Sigmoid colon (tissue), 7 donors: Measurements from ENCODE around the gene NACAD. TPM values are rescaled to one million over a fixed set of nuclear protein-coding genes. Genes with fewer than 3 reads are reported as not detected.

Source experiments
- DNase-seq: peaks from one replicate; pipeline ENCODE4 v3.0.0-alpha.2; 2019
- H3K27ac ChIP-seq, 4 donors: fragments of 200-600 bp; sonication (generic); one replicate each; pipeline ENCODE4 v1.5.1; 2016 to 2019; ENCODE audit warnings: mild to moderate bottlenecking in 1 of 4
- H3K27me3 ChIP-seq, 3 donors: fragments of 200-600 bp; sonication (generic); one replicate each; pipeline ENCODE4 v1.5.1; 2019; ENCODE audit warnings: mild to moderate bottlenecking in 1 of 3
- H3K36me3 ChIP-seq, 4 donors: fragments of 200-600 bp; sonication (generic); one replicate each; pipeline ENCODE4 v1.5.1; 2016 to 2019
- H3K4me1 ChIP-seq, 4 donors: fragments of 200-600 bp; sonication (generic); one replicate each; pipeline ENCODE4 v1.5.1; 2017 to 2019
- H3K4me3 ChIP-seq, 4 donors: fragments of 200-600 bp; sonication (generic); one replicate each; pipeline ENCODE4 v1.5.1; 2017 to 2019; ENCODE audit warnings: mild to moderate bottlenecking in 2 of 4, moderate library complexity in 1 of 4
- H3K9me3 ChIP-seq, 4 donors: fragments of 200-600 bp in 3 of 4; sonication (generic) in 3 of 4; one replicate each; pipeline versions ENCODE4 v1.5.1 to v1.6.1; 2013 to 2019
- EP300 ChIP-seq, 4 donors: sonication (generic); formaldehyde crosslinking; IDR thresholded peaks; one replicate each; pipeline ENCODE4 v1.6.1; 2017; ENCODE audit warnings: antibody characterized with exemption in 4 of 4
- POLR2A ChIP-seq, 2 donors: fragments of 450-650 bp; IDR thresholded peaks; one replicate each; pipeline ENCODE4 v1.6.1; 2016; ENCODE audit warnings: antibody characterized with exemption in 2 of 2, mild to moderate bottlenecking in 2 of 2, moderate library complexity in 2 of 2
- POLR2AphosphoS5 ChIP-seq, 4 donors: sonication (generic); formaldehyde crosslinking; IDR thresholded peaks; one replicate each; pipeline ENCODE4 v1.6.1; 2017; ENCODE audit warnings: antibody characterized with exemption in 4 of 4
- WGBS, 2 donors: extraction: QIAGEN DNeasy Blood & Tissue Kit; methylation state at CpG; one replicate each; pipeline ENCODE4 v1.1.7; 2013; 5-methylcytosine and 5-hydroxymethylcytosine counted together
- intact Hi-C: fragments of 100-400 bp; cut with DNase I; formaldehyde crosslinking; loops from one replicate; pipeline ENCODE4 v1.15.1; 2023
- polyA plus RNA-seq, 3 donors: library from polyadenylated mRNA; stranded (reverse); fragments of 200-250 nt; gene quantifications; one replicate each; pipeline ENCODE4 v1.2.3, GENCODE V29; 2013
- total RNA-seq, 4 donors: library from RNA; depleted of rRNA; stranded (reverse); fragments of >200 nt; gene quantifications; one replicate each; pipeline ENCODE4 v1.1.0, GENCODE V29; 2016
- TF ChIP-seq, protein P1 (sequence below), 4 experiments: fragments of 450-650 bp in 3 of 4; fragments of 200-600 bp in 1 of 4; IDR thresholded peaks; one replicate each; pipeline ENCODE4 v1.5.1; 2016 to 2019; ENCODE audit warnings: antibody characterized with exemption in 4 of 4, mild to moderate bottlenecking in 3 of 4, moderate library complexity in 2 of 4
- donor health status: healthy with polysubstance abuse.
- donor health status: Bipolar disorder and iron deficiency.
- donor health status: healthy.

NACAD gene
- total and polyA plus RNA-seq, 7 donors: 0.23 to 8.9 (median 3.2) TPM

DNA sequence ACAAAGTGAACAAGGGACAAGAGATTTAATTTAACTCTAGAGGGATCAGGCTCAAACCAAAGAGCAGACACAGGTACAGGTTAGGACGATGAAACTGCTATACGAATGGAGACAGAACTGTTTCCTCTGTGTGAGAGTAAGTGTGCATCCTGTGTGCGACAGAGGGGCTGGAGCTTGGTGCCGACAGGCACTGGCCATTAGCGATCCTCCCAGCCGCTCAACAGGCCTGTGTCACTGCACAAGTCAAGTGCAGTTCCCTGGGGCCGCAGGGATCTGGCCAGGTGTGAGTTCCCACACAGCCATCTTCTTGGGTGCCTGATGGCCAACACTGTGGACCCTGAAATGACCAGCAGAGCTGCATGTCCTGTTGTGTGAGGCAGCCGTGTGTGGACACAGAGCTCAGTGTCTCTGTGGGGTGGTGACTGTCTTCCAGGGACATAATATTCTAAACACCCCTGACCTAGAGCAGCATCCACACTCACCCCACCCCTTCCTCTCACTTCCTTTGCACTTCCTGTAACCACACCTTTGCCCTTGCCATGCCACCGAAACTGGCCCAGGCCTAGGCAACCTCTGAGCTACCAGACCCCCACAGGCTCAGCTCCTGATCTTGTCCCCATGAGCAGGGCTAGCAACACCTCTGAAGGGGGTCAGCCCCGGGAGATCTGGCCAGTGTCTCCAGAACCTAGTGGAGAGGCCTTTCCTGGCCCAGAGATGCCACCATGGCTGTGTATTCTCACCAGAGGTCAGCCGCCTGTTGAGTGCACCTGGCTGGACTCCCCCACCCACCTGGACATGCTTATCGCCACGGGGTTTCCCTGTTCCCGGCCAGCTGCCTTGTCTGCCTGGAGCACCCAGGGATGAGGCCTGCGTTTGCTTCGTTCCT, 34.4 kb upstream of the NACAD start:
- WGBS, 2 donors: 80 to 83% methylated on average over 16 of the region's 16 CpGs
- DNase-seq: no peak
- intact Hi-C loops: no loop called here
- Histone ChIP-seq H3K4me3 (no peak overlapping the region), H3K27ac (no peak overlapping the region), H3K4me1 (no peaks in the 10 kb centered on the region), H3K27me3 (no peaks in the 10 kb centered on the region), H3K36me3 (no peaks in the 10 kb centered on the region), H3K9me3 (no peaks in the 10 kb centered on the region)
- TF ChIP-seq POLR2AphosphoS5 (IDR thresholded peaks at IDR 0.05): no peak

DNA sequence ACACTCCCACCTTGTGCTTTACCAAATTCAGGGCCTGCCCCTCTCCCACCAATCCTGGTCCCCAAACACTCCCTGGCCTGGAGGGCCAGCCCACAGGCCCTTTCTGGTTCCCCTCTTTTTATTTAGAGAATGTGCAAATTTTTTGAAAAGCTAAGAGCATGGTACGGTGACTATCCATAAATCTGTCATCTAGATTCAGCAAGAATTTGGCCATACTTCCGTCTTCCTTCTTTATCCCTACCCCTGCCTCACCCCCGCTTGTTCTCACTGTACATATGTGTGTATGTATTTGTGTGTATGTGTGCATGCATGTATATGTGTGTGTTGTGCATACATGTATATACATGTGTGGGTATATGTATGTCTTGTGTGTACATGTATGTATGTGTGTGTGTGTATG, 30.8 kb upstream of the NACAD start:
- H3K36me3 ChIP-seq: no peaks in the 10 kb centered on the region
- H3K4me1 ChIP-seq: no peaks in the 10 kb centered on the region
- H3K4me3 ChIP-seq: no peak overlapping the region
- intact Hi-C loops: loop anchor here (10.0 kb wide), 1 partner anchor 515 kb away; the partner anchor contains the start of gene OGDH
- TF ChIP-seq, protein P1, sequence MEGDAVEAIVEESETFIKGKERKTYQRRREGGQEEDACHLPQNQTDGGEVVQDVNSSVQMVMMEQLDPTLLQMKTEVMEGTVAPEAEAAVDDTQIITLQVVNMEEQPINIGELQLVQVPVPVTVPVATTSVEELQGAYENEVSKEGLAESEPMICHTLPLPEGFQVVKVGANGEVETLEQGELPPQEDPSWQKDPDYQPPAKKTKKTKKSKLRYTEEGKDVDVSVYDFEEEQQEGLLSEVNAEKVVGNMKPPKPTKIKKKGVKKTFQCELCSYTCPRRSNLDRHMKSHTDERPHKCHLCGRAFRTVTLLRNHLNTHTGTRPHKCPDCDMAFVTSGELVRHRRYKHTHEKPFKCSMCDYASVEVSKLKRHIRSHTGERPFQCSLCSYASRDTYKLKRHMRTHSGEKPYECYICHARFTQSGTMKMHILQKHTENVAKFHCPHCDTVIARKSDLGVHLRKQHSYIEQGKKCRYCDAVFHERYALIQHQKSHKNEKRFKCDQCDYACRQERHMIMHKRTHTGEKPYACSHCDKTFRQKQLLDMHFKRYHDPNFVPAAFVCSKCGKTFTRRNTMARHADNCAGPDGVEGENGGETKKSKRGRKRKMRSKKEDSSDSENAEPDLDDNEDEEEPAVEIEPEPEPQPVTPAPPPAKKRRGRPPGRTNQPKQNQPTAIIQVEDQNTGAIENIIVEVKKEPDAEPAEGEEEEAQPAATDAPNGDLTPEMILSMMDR (IDR thresholded peaks at IDR 0.05): no peak
- TF ChIP-seq POLR2AphosphoS5 (IDR thresholded peaks at IDR 0.05): no peak
- TF ChIP-seq POLR2A (IDR thresholded peaks at IDR 0.05): no peak
- no peak for TF ChIP-seq EP300 (IDR thresholded peaks at IDR 0.05)
- H3K27me3 ChIP-seq: peaks cover 0 to 4% (median 0%) of the 10 kb centered on the region in 3 donors
- H3K27ac ChIP-seq: no peak overlapping the region
- WGBS, 2 donors: 91 to 94% methylated on average over 3 of the region's 3 CpGs
- no peak for DNase-seq
- no peaks in the 10 kb centered on the region for H3K9me3 ChIP-seq

DNA sequence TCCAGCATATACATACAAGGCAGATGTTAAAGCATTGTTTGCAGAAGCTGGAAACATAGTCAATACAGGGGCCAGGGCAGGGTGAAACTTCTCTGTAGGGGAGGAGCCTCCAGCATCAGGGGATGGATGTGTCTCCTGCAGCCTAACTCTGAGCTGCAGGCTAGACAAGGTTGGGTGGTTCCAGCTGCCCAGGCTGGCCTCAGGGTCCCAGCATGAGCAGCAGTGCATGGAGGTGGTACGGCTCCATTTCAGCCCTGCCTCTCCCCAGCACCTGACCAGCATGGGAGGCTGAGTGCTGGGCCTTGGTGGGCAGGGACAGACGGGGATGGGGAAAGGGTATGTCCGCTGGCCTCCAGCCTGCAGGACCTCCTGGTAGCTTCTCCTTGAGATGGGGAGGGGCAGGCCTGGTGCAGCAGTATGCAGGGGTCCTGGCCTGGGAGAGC, 30.1 kb upstream of the NACAD start:
- H3K27me3 ChIP-seq: peaks cover 0 to 4% (median 0%) of the 10 kb centered on the region in 3 donors
- no peak for TF ChIP-seq EP300 (IDR thresholded peaks at IDR 0.05)
- no peak for TF ChIP-seq POLR2A (IDR thresholded peaks at IDR 0.05)
- TF ChIP-seq, protein P1 (IDR thresholded peaks at IDR 0.05): no peak
- TF ChIP-seq POLR2AphosphoS5 (IDR thresholded peaks at IDR 0.05): no peak
- DNase-seq: no peak
- no peak overlapping the region for H3K27ac ChIP-seq
- H3K4me3 ChIP-seq: no peak overlapping the region
- intact Hi-C loops: loop anchor here (10.0 kb wide), 1 partner anchor 514 kb away; the partner anchor contains the start of gene OGDH
- 85 to 94% methylated on average over 3 of the region's 3 CpGs for WGBS, 2 donors
- no peaks in the 10 kb centered on the region for H3K4me1 ChIP-seq
- H3K9me3 ChIP-seq: no peaks in the 10 kb centered on the region
- H3K36me3 ChIP-seq: no peaks in the 10 kb centered on the region

DNA sequence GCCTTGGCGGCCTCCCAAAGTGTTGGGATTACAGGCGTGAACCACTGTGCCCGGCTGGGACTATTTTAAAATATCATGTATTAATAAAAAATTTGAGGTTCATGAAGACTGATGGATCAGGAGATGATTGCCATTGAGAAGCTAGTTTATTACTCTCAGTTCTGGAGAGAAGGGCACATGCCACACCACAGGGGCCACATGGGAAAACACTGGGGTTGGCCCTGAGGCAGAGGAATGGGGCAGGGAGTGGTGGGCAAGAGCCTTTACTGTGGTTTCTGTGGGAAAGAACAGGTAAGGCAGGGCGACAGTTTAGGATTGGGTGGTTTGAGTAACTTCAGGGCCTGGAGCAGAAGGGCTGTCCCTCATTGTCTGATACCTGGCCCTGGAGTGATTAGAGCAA, 29.5 kb upstream of the NACAD start:
- Histone ChIP-seq H3K9me3 (no peaks in the 10 kb centered on the region), H3K27ac (no peak overlapping the region), H3K36me3 (no peaks in the 10 kb centered on the region), H3K4me1 (no peaks in the 10 kb centered on the region), H3K27me3 (peaks cover 0 to 4% (median 0%) of the 10 kb centered on the region in 3 donors), H3K4me3 (no peak overlapping the region)
- intact Hi-C loops: loop anchor here (10.0 kb wide), 1 partner anchor 513 kb away; the partner anchor contains the start of gene OGDH
- 83 to 84% methylated on average over 4 of the region's 4 CpGs for WGBS, 2 donors
- TF ChIP-seq POLR2A (IDR thresholded peaks at IDR 0.05) (no peak), POLR2AphosphoS5 (IDR thresholded peaks at IDR 0.05) (no peak), EP300 (IDR thresholded peaks at IDR 0.05) (no peak)
- TF ChIP-seq, protein P1 (IDR thresholded peaks at IDR 0.05): no peak
- peak; percentile 40 for DNase-seq

DNA sequence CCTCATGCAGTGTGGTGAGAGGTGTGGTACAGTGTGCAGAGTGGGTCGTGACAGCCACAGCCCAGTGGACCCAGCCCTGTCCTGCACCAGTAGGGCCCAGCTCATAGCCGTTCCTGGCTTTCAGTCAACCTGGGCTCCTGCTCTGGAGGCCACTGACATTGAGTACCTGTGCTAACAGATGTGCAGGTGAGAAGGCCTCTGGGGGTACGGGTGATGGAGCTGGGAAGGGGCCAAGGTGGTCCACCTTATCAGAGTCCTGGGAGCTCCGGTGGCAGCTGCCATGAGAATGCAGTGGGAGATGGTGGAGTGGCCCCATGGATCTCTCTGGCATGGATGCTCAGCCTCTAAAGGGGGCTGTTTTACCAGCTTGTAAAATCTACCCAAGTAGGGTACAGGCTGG, 28.8 kb upstream of the NACAD start:
- Histone ChIP-seq H3K27ac (no peak overlapping the region), H3K4me3 (no peak overlapping the region), H3K27me3 (peaks cover 0 to 4% (median 0%) of the 10 kb centered on the region in 3 donors), H3K9me3 (no peaks in the 10 kb centered on the region), H3K4me1 (peaks cover 0 to under 1% (median under 1%) of the 10 kb centered on the region in 4 donors), H3K36me3 (no peaks in the 10 kb centered on the region)
- no peak for TF ChIP-seq POLR2AphosphoS5 (IDR thresholded peaks at IDR 0.05)
- TF ChIP-seq POLR2A (IDR thresholded peaks at IDR 0.05): no peak
- TF ChIP-seq, protein P1 (IDR thresholded peaks at IDR 0.05): no peak
- TF ChIP-seq EP300 (IDR thresholded peaks at IDR 0.05): no peak
- WGBS, 2 donors: 77 to 85% methylated on average over 4 of the region's 4 CpGs
- intact Hi-C loops: loop anchor here (10.0 kb wide), 1 partner anchor 513 kb away; the partner anchor contains the start of gene OGDH
- peak; percentile 55 for DNase-seq
